PC-3 (cell line): ENCODE data around the gene PTCD1.

Experiments used
- CTCF ChIP-seq: fragments of 300-600 bp; sonication (generic); conservative IDR thresholded peaks from 2 replicates; pipeline ENCODE4 v1.5.1; 2017; ENCODE audit warnings: antibody characterized with exemption, low read depth, mild to moderate bottlenecking, low read length
- EZH2 ChIP-seq: fragments of 300-600 bp; sonication (generic); IDR thresholded peaks from one replicate; pipeline ENCODE4 v1.6.1; 2017; ENCODE audit warnings: antibody characterized with exemption, mild to moderate bottlenecking, low read length; ENCODE audit not compliant: unreplicated experiment
- EZH2phosphoT487 ChIP-seq: fragments of 300-600 bp; sonication (generic); IDR thresholded peaks from 2 replicates; pipeline ENCODE4 v1.6.1; 2018; ENCODE audit warnings: mild to moderate bottlenecking, antibody characterized with exemption, low read length, borderline replicate concordance

- TF ChIP-seq EZH2: no peak
- no peak for TF ChIP-seq CTCF
- no peak for TF ChIP-seq EZH2phosphoT487
These were observed 47.5 kb downstream of the PTCD1 start for GRCh38 chr7:99390941-99391602.
